SK-N-SH (cell line): ENCODE measurements around the gene NEDD8.

Source experiments
- CHD2 ChIP-seq: fragments of 150-350 bp; IDR thresholded peaks from 2 replicates; pipeline ENCODE4 v1.6.1; 2018; ENCODE audit warnings: low read length; ENCODE audit not compliant: partially characterized antibody
- POLR2AphosphoS5 ChIP-seq: IDR thresholded peaks from 2 replicates; pipeline ENCODE4 v1.6.1; 2012; ENCODE audit warnings: low read depth, low read length
- RCOR1 ChIP-seq: fragments of 150-350 bp; IDR thresholded peaks from 2 replicates; pipeline ENCODE4 v1.6.1; 2017; ENCODE audit warnings: antibody characterized with exemption, low read length
- RXRA ChIP-seq: IDR thresholded peaks from 2 replicates; pipeline ENCODE4 v1.4.0; 2012; ENCODE audit warnings: low read depth, mild to moderate bottlenecking, borderline replicate concordance
- TF ChIP-seq, protein P1 (sequence below): fragments of 200-600 bp; sonication (generic); IDR thresholded peaks from 2 replicates; pipeline ENCODE4 v1.6.1; 2017; ENCODE audit warnings: antibody characterized with exemption, mild to moderate bottlenecking, moderate library complexity
- TF ChIP-seq, protein P2 (sequence below): IDR thresholded peaks from 2 replicates; pipeline ENCODE4 v1.4.0; 2012; ENCODE audit warnings: low read depth

DNA sequence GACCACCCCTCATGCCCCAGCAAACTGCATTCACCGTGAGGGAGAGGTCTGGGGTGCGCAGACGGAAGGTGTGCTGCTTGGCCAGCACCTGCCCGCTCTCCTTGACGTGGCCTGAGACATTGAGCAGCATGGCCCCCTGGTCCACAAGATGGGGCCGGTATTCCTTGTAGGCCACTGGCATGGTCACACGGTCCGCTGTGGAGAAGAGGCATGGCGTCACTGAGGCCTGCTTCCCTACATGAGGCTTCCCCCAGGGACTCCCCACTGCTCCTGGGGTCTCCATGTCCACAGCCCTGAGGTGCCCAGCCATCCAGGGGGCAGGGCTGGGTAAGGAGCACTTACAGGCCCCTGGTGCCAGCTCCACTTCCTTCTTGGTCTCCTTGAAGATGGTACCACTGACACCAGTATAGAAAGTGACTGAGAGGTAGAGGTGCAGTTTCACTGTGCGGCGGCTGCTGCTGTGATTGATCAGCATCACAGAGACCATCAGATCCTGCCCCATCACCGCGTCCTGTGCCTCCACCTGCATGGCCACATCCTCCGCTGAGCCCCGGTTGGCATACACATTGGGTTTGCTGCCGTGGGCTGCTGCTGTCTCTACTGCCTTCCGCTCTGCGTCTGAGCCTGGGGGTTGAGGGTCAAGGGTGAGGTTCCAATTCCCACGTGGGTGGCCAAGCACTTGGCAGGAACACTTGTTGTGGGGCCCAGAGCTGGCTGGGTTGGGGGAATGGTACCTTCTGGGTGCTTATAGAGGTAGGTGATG is 22.6 kb upstream of the NEDD8 start:
- TF ChIP-seq POLR2AphosphoS5 (no peak), CHD2 (no peak), RXRA (no peak), RCOR1 (no peak)
- TF ChIP-seq, protein P1, sequence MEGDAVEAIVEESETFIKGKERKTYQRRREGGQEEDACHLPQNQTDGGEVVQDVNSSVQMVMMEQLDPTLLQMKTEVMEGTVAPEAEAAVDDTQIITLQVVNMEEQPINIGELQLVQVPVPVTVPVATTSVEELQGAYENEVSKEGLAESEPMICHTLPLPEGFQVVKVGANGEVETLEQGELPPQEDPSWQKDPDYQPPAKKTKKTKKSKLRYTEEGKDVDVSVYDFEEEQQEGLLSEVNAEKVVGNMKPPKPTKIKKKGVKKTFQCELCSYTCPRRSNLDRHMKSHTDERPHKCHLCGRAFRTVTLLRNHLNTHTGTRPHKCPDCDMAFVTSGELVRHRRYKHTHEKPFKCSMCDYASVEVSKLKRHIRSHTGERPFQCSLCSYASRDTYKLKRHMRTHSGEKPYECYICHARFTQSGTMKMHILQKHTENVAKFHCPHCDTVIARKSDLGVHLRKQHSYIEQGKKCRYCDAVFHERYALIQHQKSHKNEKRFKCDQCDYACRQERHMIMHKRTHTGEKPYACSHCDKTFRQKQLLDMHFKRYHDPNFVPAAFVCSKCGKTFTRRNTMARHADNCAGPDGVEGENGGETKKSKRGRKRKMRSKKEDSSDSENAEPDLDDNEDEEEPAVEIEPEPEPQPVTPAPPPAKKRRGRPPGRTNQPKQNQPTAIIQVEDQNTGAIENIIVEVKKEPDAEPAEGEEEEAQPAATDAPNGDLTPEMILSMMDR: no peak
- TF ChIP-seq, protein P2, sequence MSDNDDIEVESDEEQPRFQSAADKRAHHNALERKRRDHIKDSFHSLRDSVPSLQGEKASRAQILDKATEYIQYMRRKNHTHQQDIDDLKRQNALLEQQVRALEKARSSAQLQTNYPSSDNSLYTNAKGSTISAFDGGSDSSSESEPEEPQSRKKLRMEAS: no peak
